Raji (cell line): Measurements from ENCODE around the gene EI24.

Experiments used
- POLR2A ChIP-seq: IDR thresholded peaks from 2 replicates; pipeline ENCODE4 v1.6.1; 2011; ENCODE audit warnings: low read depth, low read length, control low read depth; ENCODE audit not compliant: insufficient read depth

The EI24 gene

GRCh38 chr11:125600663-125601062, 31.4 kb downstream of the EI24 start:
- no peak for TF ChIP-seq POLR2A

- no peak for TF ChIP-seq POLR2A
Measured at GRCh38 chr11:125603207-125603606, 33.9 kb downstream of the EI24 start.

- no peak for TF ChIP-seq POLR2A
Measured at GRCh38 chr11:125605417-125605816, 36.1 kb downstream of the EI24 start.

- TF ChIP-seq POLR2A = no peak
Measured at GRCh38 chr11:125609545-125609944, 40.3 kb downstream of the EI24 start.

- no peak for TF ChIP-seq POLR2A
Measured at GRCh38 chr11:125618383-125618782, 49.1 kb downstream of the EI24 start.

GRCh38 chr11:125621995-125622394, 52.7 kb downstream of the EI24 start:
- TF ChIP-seq POLR2A = no peak

GRCh38 chr11:125623064-125623463, 53.8 kb downstream of the EI24 start:
- TF ChIP-seq POLR2A = no peak

GRCh38 chr11:125624756-125625213, 55.5 kb downstream of the EI24 start, which contains the start of gene CHEK1:
Gene CHEK1, plus strand, starts transcription at chr11:125625163. Its CDS starts 1,606 bp downstream, at chr11:125626769.
- TF ChIP-seq POLR2A = no peak

GRCh38 chr11:125625225-125625629, 56.0 kb downstream of the EI24 start:
- TF ChIP-seq POLR2A = no peak

GRCh38 chr11:125625630-125626287, 56.5 kb downstream of the EI24 start:
- TF ChIP-seq POLR2A = peak; percentile 92

- no peak for TF ChIP-seq POLR2A
Measured at GRCh38 chr11:125626288-125626950, 57.1 kb downstream of the EI24 start.

- TF ChIP-seq POLR2A = no peak
Measured at GRCh38 chr11:125627236-125627910, 58.1 kb downstream of the EI24 start.
